T-helper 1 cell treated with Interleukin-12 subunit alpha and Interleukin-12 subunit beta and Interleukin-4 antibody, amounts not matched to agents 30 ng/mL and 1 ng/mL, for 36 hours (primary cell): ENCODE results near the gene LGALS9C. TPM values are rescaled to one million over a fixed set of nuclear protein-coding genes. Genes with fewer than 3 reads are reported as not detected.
"Not testable (repeated sequence)": the region's sequence is repeated elsewhere in the genome, so short reads cannot be mapped to it uniquely, and the experiment has no call there.

Source experiments
- intact Hi-C: fragments of 100-400 bp; cut with micrococcal nuclease; formaldehyde crosslinking; loops from one replicate; pipeline ENCODE4 v1.15.1; 2024
- total RNA-seq: library from RNA; stranded (reverse); gene quantifications from 2 replicates; pipeline ENCODE4 v1.2.3, GENCODE V29; 2022

The LGALS9C gene
- total RNA-seq, 1 donor from 2014 or later: 0.64 TPM

DNA sequence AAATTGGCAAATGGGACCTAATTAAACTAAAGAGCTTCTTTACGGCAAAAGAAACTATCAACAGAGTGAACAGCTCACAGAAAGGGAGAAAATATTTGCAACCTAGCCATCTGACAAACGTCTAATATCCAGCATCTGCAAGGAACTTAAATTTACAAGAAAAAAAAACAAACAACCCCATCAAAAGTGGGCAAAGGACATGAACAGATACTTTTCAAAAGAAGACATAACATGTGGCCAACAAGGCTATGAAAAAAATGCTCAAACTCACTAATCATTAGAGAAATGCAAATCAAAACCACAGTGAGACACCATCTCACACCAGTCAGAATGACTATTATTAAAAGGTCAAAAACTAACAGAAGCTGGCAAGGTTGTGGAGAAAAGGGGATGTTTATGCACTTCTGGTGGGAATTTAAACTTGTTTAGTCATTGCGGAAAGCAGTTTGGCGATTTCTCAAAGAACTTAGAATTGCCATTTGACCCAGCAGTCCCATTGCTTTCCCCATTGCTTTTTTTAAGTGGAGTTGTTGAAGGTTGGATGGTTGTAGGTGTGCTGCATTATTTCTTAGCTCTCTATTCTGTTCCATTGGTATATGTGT lies 52.4 kb downstream of the LGALS9C start:
- intact Hi-C loops: not testable (repeated sequence)

DNA sequence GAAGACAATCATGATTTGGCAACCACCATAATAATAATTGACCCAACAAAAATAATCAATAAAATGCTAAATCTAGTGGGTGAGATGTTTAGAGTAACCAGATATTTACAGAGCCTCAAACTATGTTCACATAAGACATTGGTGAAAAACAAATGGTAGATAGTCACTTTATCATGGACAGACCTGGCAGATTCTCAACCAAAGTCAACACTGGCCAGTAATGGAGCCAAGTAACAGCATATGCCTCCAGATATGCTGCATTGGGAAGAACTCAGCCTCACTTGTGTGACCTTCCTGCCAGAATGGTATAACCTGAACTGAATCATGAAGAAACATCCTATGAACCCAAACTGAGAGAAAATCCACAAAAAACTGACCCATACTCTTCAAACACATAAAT lies 53.8 kb downstream of the LGALS9C start:
- intact Hi-C loops: not testable (repeated sequence)

DNA sequence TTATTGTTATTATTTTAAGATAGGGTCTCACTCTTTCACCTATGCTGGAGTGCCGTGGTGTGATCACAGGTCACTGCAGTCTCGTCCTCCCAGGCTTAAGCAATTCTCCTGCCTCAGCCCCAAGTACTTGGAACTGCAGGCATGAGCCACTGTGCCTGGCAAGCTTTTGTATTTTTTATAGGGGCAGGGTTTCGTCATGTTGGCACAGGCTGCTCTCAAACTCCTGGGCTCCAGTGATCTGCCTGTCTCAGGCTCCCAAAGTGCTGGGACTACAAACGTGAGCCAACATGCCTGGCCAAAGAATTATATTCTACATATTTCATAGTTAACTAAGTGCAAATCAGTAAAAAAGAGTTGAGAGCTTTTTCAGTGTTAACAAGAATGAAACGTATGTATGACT lies 65.6 kb downstream of the LGALS9C start:
- intact Hi-C loops: not testable (repeated sequence)

DNA sequence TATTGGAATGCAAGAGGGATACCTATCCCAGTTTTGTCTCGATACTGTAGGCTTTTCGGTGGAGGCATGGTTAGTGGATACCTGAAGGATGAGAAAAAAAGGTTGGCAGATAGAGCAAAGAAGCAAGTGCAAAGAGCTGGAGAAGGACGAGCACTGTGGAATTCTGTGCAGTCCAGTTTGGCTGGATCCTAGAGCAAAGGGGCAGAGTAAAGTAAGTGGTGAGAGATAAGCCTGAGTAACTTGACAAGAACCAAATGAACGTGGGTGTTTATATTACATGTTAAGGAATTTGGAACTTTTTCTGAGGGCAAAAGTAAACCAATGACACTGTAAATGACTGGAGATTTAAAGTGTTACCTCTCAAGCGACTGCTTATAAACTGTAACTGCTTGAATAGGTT lies 66.3 kb downstream of the LGALS9C start:
- intact Hi-C loops: not testable (repeated sequence)

Other genes with a start within 250 kb of the LGALS9C start
- 265 and 288 TPM in 2 replicates for gene FLII, start 218.1 kb upstream of the LGALS9C start, total RNA-seq
- gene MIEF2, start 216.1 kb upstream of the LGALS9C start, total RNA-seq: 8.9 TPM in 2 replicates
- 72.0 and 73.0 TPM in 2 replicates for gene TOP3A, start 161.8 kb upstream of the LGALS9C start, total RNA-seq
- 30.5 and 31.0 TPM in 2 replicates for gene SMCR8, start 161.5 kb upstream of the LGALS9C start, total RNA-seq
- 42.8 and 43.3 TPM in 2 replicates for gene SHMT1, start 113.2 kb upstream of the LGALS9C start, total RNA-seq
- gene EVPLL, start 99.0 kb upstream of the LGALS9C start, total RNA-seq: not detected in 2 replicates
- not detected in 2 replicates for gene TBC1D28, start 167.6 kb downstream of the LGALS9C start, total RNA-seq
- gene FOXO3B, start 205.5 kb downstream of the LGALS9C start, total RNA-seq: 4.5 and 5.1 TPM in 2 replicates